Sigmoid colon (tissue), 4 donors: ENCODE data around the gene LARP1.

ENCODE experiments used
- CTCF ChIP-seq, 4 experiments: fragments of 450-650 bp in 3 of 4; fragments of 200-600 bp in 1 of 4; IDR thresholded peaks; one replicate each; pipeline ENCODE4 v1.5.1; 2016 to 2019; ENCODE audit warnings: antibody characterized with exemption in 4 of 4, mild to moderate bottlenecking in 3 of 4, moderate library complexity in 2 of 4
- EP300 ChIP-seq, 4 donors: sonication (generic); formaldehyde crosslinking; IDR thresholded peaks; one replicate each; pipeline ENCODE4 v1.6.1; 2017; ENCODE audit warnings: antibody characterized with exemption in 4 of 4
- POLR2A ChIP-seq, 2 donors: fragments of 450-650 bp; IDR thresholded peaks; one replicate each; pipeline ENCODE4 v1.6.1; 2016; ENCODE audit warnings: antibody characterized with exemption in 2 of 2, mild to moderate bottlenecking in 2 of 2, moderate library complexity in 2 of 2
- POLR2AphosphoS5 ChIP-seq, 4 donors: sonication (generic); formaldehyde crosslinking; IDR thresholded peaks; one replicate each; pipeline ENCODE4 v1.6.1; 2017; ENCODE audit warnings: antibody characterized with exemption in 4 of 4

DNA sequence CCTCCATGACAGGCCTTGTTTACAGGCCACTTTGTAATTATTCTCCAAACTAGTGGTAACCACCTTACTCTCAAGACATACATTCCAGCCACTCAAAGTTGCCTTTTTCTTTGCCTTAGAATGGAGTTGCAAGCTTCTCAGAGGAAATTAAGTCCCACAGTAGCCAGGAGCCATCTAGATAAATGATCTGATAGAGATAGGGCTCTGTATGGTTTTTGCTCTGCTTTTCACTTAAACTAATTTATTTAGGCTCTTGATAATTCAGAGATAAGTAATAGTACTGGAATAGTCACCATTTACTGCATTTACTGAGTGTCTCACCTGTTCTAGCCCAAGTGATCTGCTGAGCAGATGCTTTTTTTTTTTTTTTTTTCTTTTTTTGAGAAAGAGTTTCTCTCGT lies 7.5 kb downstream of the LARP1 start:
- no peak for TF ChIP-seq CTCF (IDR thresholded peaks at IDR 0.05)
- TF ChIP-seq POLR2A (IDR thresholded peaks at IDR 0.05) = no peak
- no peak for TF ChIP-seq POLR2AphosphoS5 (IDR thresholded peaks at IDR 0.05)
- TF ChIP-seq EP300 (IDR thresholded peaks at IDR 0.05) = no peak
